Upper lobe of left lung (tissue), 6 donors: ENCODE results near the gene TSLP. TPM values are rescaled to one million over a fixed set of nuclear protein-coding genes. Genes with fewer than 3 reads are reported as not detected.

ENCODE experiments used
- ATAC-seq, 2 donors: fragments of 200-7000 bp; cut with Tn5 transposase; one replicate each; pipeline ENCODE4 v1.9.1; 2022; ENCODE audit warnings: mild to moderate bottlenecking in 2 of 2, moderate library complexity in 2 of 2; ENCODE audit not compliant: low FRiP score in 2 of 2
- DNase-seq, 2 donors: peaks; one replicate each; pipeline ENCODE4 v3.0.0-alpha.2; 2019 to 2020
- H3K27ac ChIP-seq, 4 donors: fragments of 200-600 bp; sonication (generic); one replicate each; pipeline ENCODE4 v1.5.1; 2016 to 2019
- H3K27me3 ChIP-seq, 4 donors: fragments of 200-600 bp; sonication (generic); one replicate each; pipeline ENCODE4 v1.5.1; 2017 to 2019
- H3K36me3 ChIP-seq, 4 donors: fragments of 200-600 bp; sonication (generic); one replicate each; pipeline ENCODE4 v1.5.1; 2016 to 2019
- H3K4me1 ChIP-seq, 4 donors: fragments of 200-600 bp; sonication (generic); one replicate each; pipeline ENCODE4 v1.5.1; 2018 to 2019
- H3K4me3 ChIP-seq, 4 donors: fragments of 200-600 bp; sonication (generic); one replicate each; pipeline ENCODE4 v1.5.1; 2017 to 2019; ENCODE audit warnings: mild to moderate bottlenecking in 2 of 4, moderate library complexity in 1 of 4
- H3K9me3 ChIP-seq, 4 donors: fragments of 200-600 bp; sonication (generic); one replicate each; pipeline ENCODE4 v1.5.1; 2018 to 2019
- EP300 ChIP-seq, 4 donors: sonication (generic); formaldehyde crosslinking; IDR thresholded peaks; one replicate each; pipeline ENCODE4 v1.5.1; 2017; ENCODE audit warnings: antibody characterized with exemption in 4 of 4, control low read depth in 2 of 4
- POLR2A ChIP-seq, 4 donors: fragments of 450-650 bp; IDR thresholded peaks; one replicate each; pipeline ENCODE4 v1.5.1; 2016 to 2017; ENCODE audit warnings: antibody characterized with exemption in 4 of 4, mild to moderate bottlenecking in 2 of 4
- POLR2AphosphoS5 ChIP-seq, 2 donors: sonication (generic); formaldehyde crosslinking; IDR thresholded peaks; one replicate each; pipeline ENCODE4 v1.5.1; 2017; ENCODE audit warnings: antibody characterized with exemption in 2 of 2
- WGBS, 2 donors: methylation state at CpG; one replicate each; pipeline ENCODE4 v1.1.5; 2017 to 2018; 5-methylcytosine and 5-hydroxymethylcytosine counted together
- total RNA-seq, 6 donors: library from RNA; depleted of rRNA in 4 of 6; stranded (reverse); fragments of >200 nt in 4 of 6; gene quantifications; one replicate each; pipeline versions ENCODE4 v1.1.0 to v1.2.1, GENCODE V29; 2016 to 2021
- TF ChIP-seq, protein P1 (sequence below), 6 experiments: fragments of 450-650 bp in 4 of 6; fragments of 200-600 bp in 2 of 6; sonication (generic) in 2 of 6; IDR thresholded peaks; one replicate each; pipeline ENCODE4 v1.5.1; 2016 to 2019; ENCODE audit warnings: antibody characterized with exemption in 6 of 6
- donor health status: DM: no; HTN: no; CAD: no; lungs with moderate emphysema.
- donor health status: DM: no; HTN: yes; CAD: no; lungs with severe emphysema.

The TSLP gene
- total RNA-seq, 6 donors from 2014 or later = 0.20 to 1.2 (median 0.38) TPM; not detected in 2

DNA sequence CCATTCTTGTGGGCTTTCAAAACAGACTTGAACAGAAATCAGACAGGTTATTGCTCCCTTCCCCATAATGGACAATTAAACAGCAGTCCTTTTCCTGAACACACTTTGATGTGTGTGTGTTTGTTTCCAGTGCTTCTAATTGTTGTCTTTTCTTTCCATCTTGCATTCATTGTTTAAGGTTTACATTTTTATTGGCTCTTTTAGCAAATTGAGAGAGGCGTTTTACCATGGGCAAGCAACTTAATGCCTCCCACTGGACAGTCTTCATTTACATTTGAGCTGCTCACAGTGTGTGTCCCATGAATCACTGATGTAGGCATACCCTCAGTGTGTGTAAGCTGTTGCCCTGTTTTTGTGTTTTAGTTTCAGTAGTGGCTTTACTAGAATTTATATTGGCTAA is 45.6 kb downstream of the TSLP start:
- no peaks in the 10 kb centered on the region for H3K9me3 ChIP-seq
- TF ChIP-seq EP300 (IDR thresholded peaks at IDR 0.05) (no peak), POLR2AphosphoS5 (IDR thresholded peaks at IDR 0.05) (no peak), POLR2A (IDR thresholded peaks at IDR 0.05) (no peak)
- peaks cover 7 to 66% (median 12%) of the 10 kb centered on the region in 4 donors for H3K36me3 ChIP-seq
- WGBS, 2 donors = 91 to 93% methylated on average over 1 of the region's 1 CpG
- no peak for DNase-seq
- H3K27ac ChIP-seq = no peak overlapping the region
- H3K4me3 ChIP-seq = no peak overlapping the region
- ATAC-seq = no peak
- H3K4me1 ChIP-seq = peaks cover 0 to 5% (median 4%) of the 10 kb centered on the region in 4 donors
- H3K27me3 ChIP-seq = no peaks in the 10 kb centered on the region

DNA sequence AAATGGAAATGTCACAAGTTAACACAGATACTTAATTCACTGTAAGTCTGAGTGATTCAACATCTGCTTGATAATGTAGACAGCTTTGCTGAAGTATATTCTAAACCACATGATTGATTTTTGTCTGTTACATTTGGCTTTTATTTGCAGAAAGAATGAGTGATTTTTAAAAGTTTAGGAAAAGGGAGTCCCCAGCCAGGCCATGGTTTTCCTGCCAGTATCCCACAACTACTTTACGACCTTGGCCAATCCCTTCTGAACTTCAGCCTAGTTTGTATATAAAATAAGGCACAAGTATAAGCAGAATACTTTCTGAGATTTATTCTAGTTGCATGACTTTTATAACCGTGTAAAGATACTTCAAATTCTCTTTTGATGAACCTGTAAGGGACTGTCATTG is 47.7 kb downstream of the TSLP start:
- TF ChIP-seq POLR2A (IDR thresholded peaks at IDR 0.05) (no peak), POLR2AphosphoS5 (IDR thresholded peaks at IDR 0.05) (no peak), EP300 (IDR thresholded peaks at IDR 0.05) (no peak)
- TF ChIP-seq, protein P1, sequence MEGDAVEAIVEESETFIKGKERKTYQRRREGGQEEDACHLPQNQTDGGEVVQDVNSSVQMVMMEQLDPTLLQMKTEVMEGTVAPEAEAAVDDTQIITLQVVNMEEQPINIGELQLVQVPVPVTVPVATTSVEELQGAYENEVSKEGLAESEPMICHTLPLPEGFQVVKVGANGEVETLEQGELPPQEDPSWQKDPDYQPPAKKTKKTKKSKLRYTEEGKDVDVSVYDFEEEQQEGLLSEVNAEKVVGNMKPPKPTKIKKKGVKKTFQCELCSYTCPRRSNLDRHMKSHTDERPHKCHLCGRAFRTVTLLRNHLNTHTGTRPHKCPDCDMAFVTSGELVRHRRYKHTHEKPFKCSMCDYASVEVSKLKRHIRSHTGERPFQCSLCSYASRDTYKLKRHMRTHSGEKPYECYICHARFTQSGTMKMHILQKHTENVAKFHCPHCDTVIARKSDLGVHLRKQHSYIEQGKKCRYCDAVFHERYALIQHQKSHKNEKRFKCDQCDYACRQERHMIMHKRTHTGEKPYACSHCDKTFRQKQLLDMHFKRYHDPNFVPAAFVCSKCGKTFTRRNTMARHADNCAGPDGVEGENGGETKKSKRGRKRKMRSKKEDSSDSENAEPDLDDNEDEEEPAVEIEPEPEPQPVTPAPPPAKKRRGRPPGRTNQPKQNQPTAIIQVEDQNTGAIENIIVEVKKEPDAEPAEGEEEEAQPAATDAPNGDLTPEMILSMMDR (IDR thresholded peaks at IDR 0.05) = no peak
- Histone ChIP-seq H3K27ac (no peak overlapping the region), H3K36me3 (peaks cover 7 to 65% (median 16%) of the 10 kb centered on the region in 4 donors), H3K27me3 (no peaks in the 10 kb centered on the region), H3K4me3 (no peak overlapping the region), H3K9me3 (no peaks in the 10 kb centered on the region), H3K4me1 (peaks cover 0 to 5% (median 4%) of the 10 kb centered on the region in 4 donors)
- 62 to 91% methylated on average over 2 of the region's 2 CpGs for WGBS, 2 donors
- ATAC-seq = no peak
- DNase-seq = no peak

DNA sequence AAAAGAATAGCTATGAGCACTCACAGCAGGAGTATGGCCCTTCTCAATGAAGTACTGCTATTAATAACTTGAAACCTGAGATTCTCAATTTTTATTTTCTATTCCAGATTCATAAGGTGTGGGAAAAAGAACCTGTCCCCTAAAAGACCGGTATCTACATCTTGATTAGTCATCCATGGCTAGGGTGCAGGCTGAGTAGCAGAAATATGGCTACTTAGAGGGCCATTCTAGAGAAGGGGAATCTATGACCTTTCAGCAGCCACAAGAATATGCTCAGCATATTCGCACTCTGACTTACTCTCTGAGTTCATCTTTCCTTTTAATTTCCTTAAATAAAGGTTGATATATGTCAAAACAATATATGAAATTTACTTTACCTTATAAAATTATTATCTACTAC is 48.3 kb downstream of the TSLP start:
- Histone ChIP-seq H3K4me3 (no peak overlapping the region), H3K27me3 (no peaks in the 10 kb centered on the region), H3K4me1 (peaks cover 0 to 5% (median 2%) of the 10 kb centered on the region in 4 donors), H3K36me3 (peaks cover 7 to 71% (median 16%) of the 10 kb centered on the region in 4 donors), H3K9me3 (no peaks in the 10 kb centered on the region), H3K27ac (no peak overlapping the region)
- ATAC-seq = no peak
- no peak for TF ChIP-seq POLR2AphosphoS5 (IDR thresholded peaks at IDR 0.05)
- 92 to 95% methylated on average over 2 of the region's 2 CpGs for WGBS, 2 donors
- no peak for DNase-seq

DNA sequence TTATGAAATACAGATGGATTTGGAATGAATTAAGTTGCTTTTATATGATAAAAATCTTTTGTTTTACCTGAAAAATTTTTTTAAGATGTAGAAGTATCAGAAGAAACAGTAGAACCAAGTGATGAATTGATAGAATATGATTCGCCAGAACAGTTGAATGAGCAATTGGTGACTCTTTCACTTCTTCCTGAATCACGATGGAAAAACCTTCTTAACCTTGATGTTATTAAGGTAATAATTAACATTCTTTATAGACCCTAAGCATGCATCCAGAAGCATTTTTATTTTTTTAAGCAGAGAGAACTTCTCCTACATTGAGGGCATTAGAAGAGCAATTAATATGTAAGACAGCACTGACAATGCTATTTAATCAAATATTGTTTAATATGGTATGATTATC is 49.4 kb downstream of the TSLP start:
- TF ChIP-seq EP300 (IDR thresholded peaks at IDR 0.05) = no peak
- no peak for TF ChIP-seq POLR2A (IDR thresholded peaks at IDR 0.05)
- TF ChIP-seq, protein P1 (IDR thresholded peaks at IDR 0.05) = no peak
- no peak for TF ChIP-seq POLR2AphosphoS5 (IDR thresholded peaks at IDR 0.05)
- Histone ChIP-seq H3K27me3 (no peaks in the 10 kb centered on the region), H3K27ac (no peak overlapping the region), H3K4me1 (peaks cover 0 to 5% (median 2%) of the 10 kb centered on the region in 4 donors), H3K4me3 (no peak overlapping the region), H3K36me3 (peaks cover 7 to 82% (median 18%) of the 10 kb centered on the region in 4 donors), H3K9me3 (no peaks in the 10 kb centered on the region)
- DNase-seq = no peak
- no peak for ATAC-seq
- 84 to 88% methylated on average over 2 of the region's 2 CpGs for WGBS, 2 donors

DNA sequence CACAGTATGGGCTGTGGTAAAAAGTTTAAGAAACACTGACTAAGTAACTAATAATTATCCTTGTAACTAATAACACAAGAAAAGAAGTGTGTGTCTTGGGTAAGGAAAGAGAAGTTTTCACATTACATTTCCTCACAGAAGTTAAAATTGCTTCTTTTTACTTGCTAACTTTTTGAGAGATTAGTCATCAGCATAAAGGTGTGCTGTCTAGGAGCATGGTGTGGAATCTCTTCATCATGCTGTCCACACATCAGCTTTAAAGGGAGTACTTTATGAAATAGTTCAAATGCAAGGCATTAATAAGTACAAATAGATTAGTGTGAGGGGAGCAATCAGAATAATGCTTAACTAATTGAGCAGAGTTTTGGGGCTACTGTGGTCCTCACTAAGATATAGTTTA is 50.4 kb downstream of the TSLP start:
- peaks cover 7 to 92% (median 22%) of the 10 kb centered on the region in 4 donors for H3K36me3 ChIP-seq
- no peaks in the 10 kb centered on the region for H3K9me3 ChIP-seq
- H3K27ac ChIP-seq = no peak overlapping the region
- H3K4me1 ChIP-seq = peaks cover 0 to 1% (median 0%) of the 10 kb centered on the region in 4 donors
- ATAC-seq (no peak), DNase-seq (no peak)
- no peak for TF ChIP-seq POLR2AphosphoS5 (IDR thresholded peaks at IDR 0.05)
- no peak for TF ChIP-seq POLR2A (IDR thresholded peaks at IDR 0.05)
- H3K27me3 ChIP-seq = no peaks in the 10 kb centered on the region
- no peak overlapping the region for H3K4me3 ChIP-seq

DNA sequence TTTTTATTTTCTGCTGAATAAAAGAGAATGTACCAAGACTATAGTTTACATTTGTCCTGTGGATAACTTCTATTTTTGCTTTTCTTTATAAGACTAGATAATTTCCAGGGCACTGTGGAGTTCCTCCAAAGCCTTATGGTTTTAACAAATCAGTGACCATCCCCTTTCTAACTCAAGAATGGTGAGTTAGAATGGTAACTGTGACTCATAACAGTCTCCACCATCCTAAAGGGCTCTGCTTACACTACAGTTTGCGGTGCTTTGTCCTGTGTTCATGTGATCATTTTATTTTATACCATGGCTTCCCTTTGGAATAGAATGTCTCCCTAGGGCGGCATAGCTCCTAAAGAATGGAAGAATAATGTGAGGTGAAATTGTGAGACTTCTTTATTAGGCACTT is 50.9 kb downstream of the TSLP start:
- Histone ChIP-seq H3K4me1 (no peaks in the 10 kb centered on the region), H3K27me3 (no peaks in the 10 kb centered on the region), H3K27ac (no peak overlapping the region), H3K4me3 (no peak overlapping the region), H3K9me3 (no peaks in the 10 kb centered on the region), H3K36me3 (peaks cover 7 to 92% (median 25%) of the 10 kb centered on the region in 4 donors)
- no peak for DNase-seq
- ATAC-seq = no peak
- 48 to 70% methylated on average over 2 of the region's 2 CpGs for WGBS, 2 donors
- TF ChIP-seq EP300 (IDR thresholded peaks at IDR 0.05) (no peak), POLR2A (IDR thresholded peaks at IDR 0.05) (no peak), POLR2AphosphoS5 (IDR thresholded peaks at IDR 0.05) (no peak)
- TF ChIP-seq, protein P1 (IDR thresholded peaks at IDR 0.05) = no peak
